Lower leg skin (tissue), 3 donors: Measurements from ENCODE around the gene KRTAP4-1.

Experiments
- POLR2A ChIP-seq, 2 donors: fragments of 450-650 bp; IDR thresholded peaks; one replicate each; pipeline ENCODE4 v1.6.1; 2016 to 2017; ENCODE audit warnings: antibody characterized with exemption in 2 of 2, mild to moderate bottlenecking in 1 of 2, moderate library complexity in 1 of 2
- TF ChIP-seq, protein P1 (sequence below), 3 donors: fragments of 450-650 bp; IDR thresholded peaks; one replicate each; pipeline ENCODE4 v1.5.1; 2016; ENCODE audit warnings: antibody characterized with exemption in 3 of 3, mild to moderate bottlenecking in 3 of 3, moderate library complexity in 2 of 3

DNA sequence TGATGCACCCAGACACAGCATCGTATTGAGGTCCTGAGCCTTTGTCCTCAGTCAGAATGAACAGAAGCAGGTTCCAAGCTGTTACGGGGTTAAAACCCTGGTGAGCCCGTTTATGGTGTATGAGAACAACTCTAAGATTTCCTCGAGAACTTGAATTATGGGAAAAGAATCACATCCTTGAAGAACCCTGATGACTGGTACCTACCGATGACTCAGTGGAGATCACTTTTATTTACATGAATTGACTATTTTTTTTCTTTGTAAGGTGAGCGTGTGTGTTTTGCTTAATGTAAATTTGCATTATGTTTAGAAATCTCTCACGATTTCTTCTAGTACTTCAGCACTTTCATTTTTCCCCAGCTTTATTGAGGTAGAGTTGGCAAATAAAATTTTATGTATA is 20.9 kb downstream of the KRTAP4-1 start:
- TF ChIP-seq, protein P1, sequence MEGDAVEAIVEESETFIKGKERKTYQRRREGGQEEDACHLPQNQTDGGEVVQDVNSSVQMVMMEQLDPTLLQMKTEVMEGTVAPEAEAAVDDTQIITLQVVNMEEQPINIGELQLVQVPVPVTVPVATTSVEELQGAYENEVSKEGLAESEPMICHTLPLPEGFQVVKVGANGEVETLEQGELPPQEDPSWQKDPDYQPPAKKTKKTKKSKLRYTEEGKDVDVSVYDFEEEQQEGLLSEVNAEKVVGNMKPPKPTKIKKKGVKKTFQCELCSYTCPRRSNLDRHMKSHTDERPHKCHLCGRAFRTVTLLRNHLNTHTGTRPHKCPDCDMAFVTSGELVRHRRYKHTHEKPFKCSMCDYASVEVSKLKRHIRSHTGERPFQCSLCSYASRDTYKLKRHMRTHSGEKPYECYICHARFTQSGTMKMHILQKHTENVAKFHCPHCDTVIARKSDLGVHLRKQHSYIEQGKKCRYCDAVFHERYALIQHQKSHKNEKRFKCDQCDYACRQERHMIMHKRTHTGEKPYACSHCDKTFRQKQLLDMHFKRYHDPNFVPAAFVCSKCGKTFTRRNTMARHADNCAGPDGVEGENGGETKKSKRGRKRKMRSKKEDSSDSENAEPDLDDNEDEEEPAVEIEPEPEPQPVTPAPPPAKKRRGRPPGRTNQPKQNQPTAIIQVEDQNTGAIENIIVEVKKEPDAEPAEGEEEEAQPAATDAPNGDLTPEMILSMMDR (IDR thresholded peaks at IDR 0.05), result no peak
- no peak for TF ChIP-seq POLR2A (IDR thresholded peaks at IDR 0.05)
